ENCODE results near the gene DEFB131A.
"Not testable (repeated sequence)": the region's sequence is repeated elsewhere in the genome, so short reads cannot be mapped to it uniquely, and the experiment has no call there.

DEFB131A gene

GRCh38 chr4:9421884-9422455 lies 22.2 kb upstream of the DEFB131A start:
- not testable (repeated sequence) for DNase-seq (ENCODE audit: low spot score)

GRCh38 chr4:9425916-9426315 lies 18.3 kb upstream of the DEFB131A start:
- DNase-seq (ENCODE audit: low spot score); H2BK12ac ChIP-seq (ENCODE audit: low read length); H2AFZ ChIP-seq (ENCODE audit: low read length): not testable (repeated sequence)

More at GRCh38 chr4:9421884-9422455, 22.2 kb upstream of the DEFB131A start:
- not testable (repeated sequence) for H3K9ac ChIP-seq (ENCODE audit: low read depth, low read length, poor library complexity); H2BK15ac ChIP-seq (ENCODE audit: low read length); H3K4ac ChIP-seq (ENCODE audit: low read length); H2BK120ac ChIP-seq (ENCODE audit: low read depth, low read length); H3K4me2 ChIP-seq (ENCODE audit: insufficient read depth, low read length, poor library complexity, severe bottlenecking); H3K14ac ChIP-seq (ENCODE audit: low read length); H3K23ac ChIP-seq (ENCODE audit: low read depth, low read length, poor library complexity); H3K9me3 ChIP-seq (replicated peaks in 1 of 2; ENCODE audit: control insufficient read depth in 2 of 2, insufficient read depth in 1 of 2, low read depth in 1 of 2, low read length in 2 of 2); H4K8ac ChIP-seq (ENCODE audit: low read depth, low read length); H3K27me3 ChIP-seq (ENCODE audit: control insufficient read depth in 3 of 3, insufficient read depth in 3 of 3, low read depth in 1 of 3, low read length in 3 of 3); H3K36me3 ChIP-seq (replicated peaks in 1 of 2; ENCODE audit: control insufficient read depth in 2 of 2, insufficient read depth in 2 of 2, low read length in 2 of 2); H2AFZ ChIP-seq (ENCODE audit: low read length); H2AK5ac ChIP-seq (ENCODE audit: low read depth, low read length); H3K18ac ChIP-seq (ENCODE audit: low read length); H4K91ac ChIP-seq (ENCODE audit: low read depth, low read length, poor library complexity); H3K79me1 ChIP-seq (ENCODE audit: low read depth, low read length); H3K4me3 ChIP-seq (ENCODE audit: low read length in 2 of 2); H3K4me1 ChIP-seq (ENCODE audit: control insufficient read depth in 2 of 2, insufficient read depth in 1 of 2, low read depth in 1 of 2, low read length in 2 of 2); H2BK12ac ChIP-seq (ENCODE audit: low read length); H2BK5ac ChIP-seq (ENCODE audit: low read length); H3K27ac ChIP-seq (replicated peaks; ENCODE audit: low read length)
- WGBS, 2 donors (ENCODE audit: extremely low coverage in 2 of 2, insufficient read length in 2 of 2, insufficient replicate concordance in 1 of 2): no CpG with 5 or more reads among the region's 6 CpGs

GRCh38 chr4:9430061-9430460 lies 14.2 kb upstream of the DEFB131A start:
- not testable (repeated sequence) for H3K9me3 ChIP-seq (replicated peaks in 1 of 2; ENCODE audit: control insufficient read depth in 2 of 2, insufficient read depth in 1 of 2, low read depth in 1 of 2, low read length in 2 of 2); H3K4me1 ChIP-seq (ENCODE audit: control insufficient read depth in 2 of 2, insufficient read depth in 1 of 2, low read depth in 1 of 2, low read length in 2 of 2); H2BK120ac ChIP-seq (ENCODE audit: low read depth, low read length); H3K36me3 ChIP-seq (replicated peaks in 1 of 2; ENCODE audit: control insufficient read depth in 2 of 2, insufficient read depth in 2 of 2, low read length in 2 of 2); DNase-seq (ENCODE audit: low spot score); H2AFZ ChIP-seq (ENCODE audit: low read length); H3K27me3 ChIP-seq (ENCODE audit: control insufficient read depth in 3 of 3, insufficient read depth in 3 of 3, low read depth in 1 of 3, low read length in 3 of 3); H2AK5ac ChIP-seq (ENCODE audit: low read depth, low read length); H3K79me1 ChIP-seq (ENCODE audit: low read depth, low read length); H4K91ac ChIP-seq (ENCODE audit: low read depth, low read length, poor library complexity); H4K8ac ChIP-seq (ENCODE audit: low read depth, low read length); H2BK15ac ChIP-seq (ENCODE audit: low read length); H3K4me2 ChIP-seq (ENCODE audit: insufficient read depth, low read length, poor library complexity, severe bottlenecking); H3K23ac ChIP-seq (ENCODE audit: low read depth, low read length, poor library complexity); H3K27ac ChIP-seq (replicated peaks; ENCODE audit: low read length); H2BK12ac ChIP-seq (ENCODE audit: low read length); H3K4me3 ChIP-seq (ENCODE audit: low read length in 2 of 2); H2BK5ac ChIP-seq (ENCODE audit: low read length); H3K4ac ChIP-seq (ENCODE audit: low read length); H3K14ac ChIP-seq (ENCODE audit: low read length); H3K18ac ChIP-seq (ENCODE audit: low read length); H3K9ac ChIP-seq (ENCODE audit: low read depth, low read length, poor library complexity)
- WGBS, 2 donors (ENCODE audit: extremely low coverage in 2 of 2, insufficient read length in 2 of 2, insufficient replicate concordance in 1 of 2): no CpG with 5 or more reads among the region's 1 CpG

More at GRCh38 chr4:9425916-9426315, 18.3 kb upstream of the DEFB131A start:
- H3K4ac ChIP-seq (ENCODE audit: low read length); H3K9me3 ChIP-seq (replicated peaks in 1 of 2; ENCODE audit: control insufficient read depth in 2 of 2, insufficient read depth in 1 of 2, low read depth in 1 of 2, low read length in 2 of 2); H3K79me1 ChIP-seq (ENCODE audit: low read depth, low read length); H3K18ac ChIP-seq (ENCODE audit: low read length); H2BK5ac ChIP-seq (ENCODE audit: low read length); H4K91ac ChIP-seq (ENCODE audit: low read depth, low read length, poor library complexity); H3K9ac ChIP-seq (ENCODE audit: low read depth, low read length, poor library complexity); H3K23ac ChIP-seq (ENCODE audit: low read depth, low read length, poor library complexity); H3K4me2 ChIP-seq (ENCODE audit: insufficient read depth, low read length, poor library complexity, severe bottlenecking); H2BK120ac ChIP-seq (ENCODE audit: low read depth, low read length); H3K4me3 ChIP-seq (ENCODE audit: low read length in 2 of 2); H2BK15ac ChIP-seq (ENCODE audit: low read length); H3K36me3 ChIP-seq (replicated peaks in 1 of 2; ENCODE audit: control insufficient read depth in 2 of 2, insufficient read depth in 2 of 2, low read length in 2 of 2); H3K14ac ChIP-seq (ENCODE audit: low read length); H4K8ac ChIP-seq (ENCODE audit: low read depth, low read length); H2AK5ac ChIP-seq (ENCODE audit: low read depth, low read length); H3K4me1 ChIP-seq (ENCODE audit: control insufficient read depth in 2 of 2, insufficient read depth in 1 of 2, low read depth in 1 of 2, low read length in 2 of 2); H3K27me3 ChIP-seq (ENCODE audit: control insufficient read depth in 3 of 3, insufficient read depth in 3 of 3, low read depth in 1 of 3, low read length in 3 of 3); H3K27ac ChIP-seq (replicated peaks; ENCODE audit: low read length): not testable (repeated sequence)
- no CpG with 5 or more reads among the region's 1 CpG for WGBS, 2 donors (ENCODE audit: extremely low coverage in 2 of 2, insufficient read length in 2 of 2, insufficient replicate concordance in 1 of 2)

- not testable (repeated sequence) for H3K4me1 ChIP-seq (ENCODE audit: control insufficient read depth in 2 of 2, insufficient read depth in 1 of 2, low read depth in 1 of 2, low read length in 2 of 2); H3K14ac ChIP-seq (ENCODE audit: low read length); H2AFZ ChIP-seq (ENCODE audit: low read length); H3K4me2 ChIP-seq (ENCODE audit: insufficient read depth, low read length, poor library complexity, severe bottlenecking); H4K8ac ChIP-seq (ENCODE audit: low read depth, low read length); H3K23ac ChIP-seq (ENCODE audit: low read depth, low read length, poor library complexity); H4K91ac ChIP-seq (ENCODE audit: low read depth, low read length, poor library complexity); H2BK120ac ChIP-seq (ENCODE audit: low read depth, low read length); H2BK15ac ChIP-seq (ENCODE audit: low read length); H3K18ac ChIP-seq (ENCODE audit: low read length); H2BK12ac ChIP-seq (ENCODE audit: low read length); DNase-seq (ENCODE audit: low spot score); H3K36me3 ChIP-seq (replicated peaks in 1 of 2; ENCODE audit: control insufficient read depth in 2 of 2, insufficient read depth in 2 of 2, low read length in 2 of 2); H3K27ac ChIP-seq (replicated peaks; ENCODE audit: low read length); H3K9me3 ChIP-seq (replicated peaks in 1 of 2; ENCODE audit: control insufficient read depth in 2 of 2, insufficient read depth in 1 of 2, low read depth in 1 of 2, low read length in 2 of 2); H3K4me3 ChIP-seq (ENCODE audit: low read length in 2 of 2); H3K27me3 ChIP-seq (ENCODE audit: control insufficient read depth in 3 of 3, insufficient read depth in 3 of 3, low read depth in 1 of 3, low read length in 3 of 3); H3K4ac ChIP-seq (ENCODE audit: low read length); H2BK5ac ChIP-seq (ENCODE audit: low read length); H2AK5ac ChIP-seq (ENCODE audit: low read depth, low read length); H3K9ac ChIP-seq (ENCODE audit: low read depth, low read length, poor library complexity); H3K79me1 ChIP-seq (ENCODE audit: low read depth, low read length)
- no CpG with 5 or more reads among the region's 1 CpG for WGBS, 2 donors (ENCODE audit: extremely low coverage in 2 of 2, insufficient read length in 2 of 2, insufficient replicate concordance in 1 of 2)
Observed at GRCh38 chr4:9433320-9433719, 10.9 kb upstream of the DEFB131A start.

All from neuronal stem cell (in vitro differentiated cells).